SIG-M5 treated with dmso at 0.1 percent for 504 hours (cell line): Measurements from ENCODE around the gene AOPEP.
A peak's percentile ranks its signal among the peaks of the same experiment; 100 is the strongest.

ENCODE experiments used
- DNase-seq: peaks from one replicate; lab custom pipeline; 2025; ENCODE audit not compliant: unreplicated experiment; lab: John Stamatoyannopoulos, UW

AOPEP gene

GRCh38 chr9:94912700-94913249, 186.3 kb downstream of the AOPEP start:
- DNase-seq = no peak

- no peak for DNase-seq
Measured at GRCh38 chr9:94913550-94913949, 187.1 kb downstream of the AOPEP start.

- DNase-seq = no peak
Measured at GRCh38 chr9:94915476-94916450, 189.3 kb downstream of the AOPEP start.

GRCh38 chr9:94916956-94917355, 190.5 kb downstream of the AOPEP start:
- DNase-seq = no peak

GRCh38 chr9:94918038-94918753, 191.7 kb downstream of the AOPEP start:
- no peak for DNase-seq

- DNase-seq = peak; percentile 27
Measured at GRCh38 chr9:94919376-94920098, 193.0 kb downstream of the AOPEP start.

- no peak for DNase-seq
Measured at GRCh38 chr9:94920420-94921091, 194.1 kb downstream of the AOPEP start.

GRCh38 chr9:94921092-94921471, 194.6 kb downstream of the AOPEP start:
- no peak for DNase-seq

- no peak for DNase-seq
Measured at GRCh38 chr9:94921656-94922055, 195.2 kb downstream of the AOPEP start.

GRCh38 chr9:94922098-94922607, 195.7 kb downstream of the AOPEP start:
- DNase-seq = peak; percentile 69

GRCh38 chr9:94922691-94923107, 196.2 kb downstream of the AOPEP start:
- peak; percentile 36 for DNase-seq

- no peak for DNase-seq
Measured at GRCh38 chr9:94923326-94924089, 197.0 kb downstream of the AOPEP start.

- peak; percentile 61 for DNase-seq
Measured at GRCh38 chr9:94925751-94926430, 199.4 kb downstream of the AOPEP start.

GRCh38 chr9:94926431-94926800, 199.9 kb downstream of the AOPEP start:
- no peak for DNase-seq

GRCh38 chr9:94927048-94927761, 200.7 kb downstream of the AOPEP start:
- DNase-seq = no peak

- DNase-seq = no peak
Measured at GRCh38 chr9:94927762-94928670, 201.5 kb downstream of the AOPEP start.

GRCh38 chr9:94928691-94929368, 202.3 kb downstream of the AOPEP start:
- DNase-seq = no peak
